ENCODE data around the gene CORO2B. TPM values are rescaled to one million over a fixed set of nuclear protein-coding genes. Genes with fewer than 3 reads are reported as not detected.

Gene CORO2B
- polyA plus RNA-seq, 3 donors, result 1.8 to 19.7 (median 7.8) TPM

GRCh38 chr15:68650901-68651709 lies 72.3 kb downstream of the CORO2B start:
- H3K27ac ChIP-seq (ENCODE audit: low read depth, low read length), result no peak overlapping the region
- 50 to 80% (median 71%) methylated on average over 23 of the region's 23 CpGs for WGBS, 3 donors

- H3K27ac ChIP-seq (ENCODE audit: low read depth, low read length), result no peak overlapping the region
- WGBS, 3 donors, result 65 to 67% (median 66%) methylated on average over 9 of the region's 9 CpGs
Measured at GRCh38 chr15:68651916-68652525, 73.2 kb downstream of the CORO2B start.

GRCh38 chr15:68653031-68653635 lies 74.3 kb downstream of the CORO2B start:
- no peak overlapping the region for H3K27ac ChIP-seq (ENCODE audit: low read depth, low read length)
- WGBS, 3 donors, result 83 to 86% (median 84%) methylated on average over 6 of the region's 6 CpGs

- H3K27ac ChIP-seq (ENCODE audit: low read depth, low read length), result no peak overlapping the region
- WGBS, 3 donors, result 77 to 79% (median 79%) methylated on average over 6 of the region's 6 CpGs
Measured at GRCh38 chr15:68653801-68654200, 75.0 kb downstream of the CORO2B start.

- 82 to 93% (median 85%) methylated on average over 8 of the region's 8 CpGs for WGBS, 3 donors
- H3K27ac ChIP-seq (ENCODE audit: low read depth, low read length), result no peak overlapping the region
Measured at GRCh38 chr15:68654786-68655560, 76.2 kb downstream of the CORO2B start.

GRCh38 chr15:68655686-68656437 lies 77.1 kb downstream of the CORO2B start:
- WGBS, 3 donors, result 45 to 81% (median 74%) methylated on average over 8 of the region's 8 CpGs
- H3K27ac ChIP-seq (ENCODE audit: low read depth, low read length), result no peak overlapping the region

GRCh38 chr15:68656438-68656739 lies 77.6 kb downstream of the CORO2B start:
- H3K27ac ChIP-seq (ENCODE audit: low read depth, low read length), result no peak overlapping the region
- 92 to 100% (median 93%) methylated on average over 1 of the region's 1 CpG for WGBS, 3 donors

- WGBS, 3 donors, result 59 to 69% (median 61%) methylated on average over 7 to 8 of the region's 8 CpGs
- H3K27ac ChIP-seq (ENCODE audit: low read depth, low read length), result no peak overlapping the region
Measured at GRCh38 chr15:68658151-68658550, 79.4 kb downstream of the CORO2B start.

- 77 to 90% (median 88%) methylated on average over 8 of the region's 8 CpGs for WGBS, 3 donors
- H3K27ac ChIP-seq (ENCODE audit: low read depth, low read length), result no peak overlapping the region
Measured at GRCh38 chr15:68658641-68659358, 80.0 kb downstream of the CORO2B start.

GRCh38 chr15:68663526-68663925 lies 84.7 kb downstream of the CORO2B start:
- WGBS, 3 donors, result 82 to 100% (median 94%) methylated on average over 1 of the region's 1 CpG
- H3K27ac ChIP-seq (ENCODE audit: low read depth, low read length), result no peak overlapping the region

- H3K27ac ChIP-seq (ENCODE audit: low read depth, low read length), result no peak overlapping the region
- WGBS, 3 donors, result 48 to 72% (median 53%) methylated on average over 6 of the region's 6 CpGs
Measured at GRCh38 chr15:68666120-68666811, 87.5 kb downstream of the CORO2B start.

GRCh38 chr15:68666812-68667450 lies 88.1 kb downstream of the CORO2B start:
- H3K27ac ChIP-seq (ENCODE audit: low read depth, low read length), result no peak overlapping the region
- 74 to 80% (median 75%) methylated on average over 12 of the region's 12 CpGs for WGBS, 3 donors

- H3K27ac ChIP-seq (ENCODE audit: low read depth, low read length), result no peak overlapping the region
- WGBS, 3 donors, result 78 to 90% (median 86%) methylated on average over 18 of the region's 18 CpGs
Measured at GRCh38 chr15:68667800-68668625, 89.2 kb downstream of the CORO2B start.

- H3K27ac ChIP-seq (ENCODE audit: low read depth, low read length), result no peak overlapping the region
- WGBS, 3 donors, result 66 to 84% (median 80%) methylated on average over 11 of the region's 11 CpGs
Measured at GRCh38 chr15:68668926-68669600, 90.3 kb downstream of the CORO2B start.

- WGBS, 3 donors, result 64 to 69% (median 65%) methylated on average over 4 of the region's 4 CpGs
- H3K27ac ChIP-seq (ENCODE audit: low read depth, low read length), result no peak overlapping the region
Measured at GRCh38 chr15:68672251-68672650, 93.5 kb downstream of the CORO2B start.
